ENCODE measurements around the gene ITPR1. TPM values are rescaled to one million over a fixed set of nuclear protein-coding genes. Genes with fewer than 3 reads are reported as not detected.

Gene ITPR1
- total RNA-seq, 1 donor: 16.4 TPM

- TF ChIP-seq CTCF (IDR thresholded peaks at IDR 0.05; ENCODE audit: insufficient read depth, low read depth, low read length): no peak
- no peak overlapping the region for H3K4me3 ChIP-seq (ENCODE audit: low read depth, low read length)
- no peak for DNase-seq (ENCODE audit: low read depth)
Observed at GRCh38 chr3:4686619-4687018, 193.5 kb downstream of the ITPR1 start.

GRCh38 chr3:4687167-4687566 is 194.0 kb downstream of the ITPR1 start:
- no peak overlapping the region for H3K4me3 ChIP-seq (ENCODE audit: low read depth, low read length)
- peak; percentile 65 for DNase-seq (ENCODE audit: low read depth)
- no peak for TF ChIP-seq CTCF (IDR thresholded peaks at IDR 0.05; ENCODE audit: insufficient read depth, low read depth, low read length)

- no peak for TF ChIP-seq CTCF (IDR thresholded peaks at IDR 0.05; ENCODE audit: insufficient read depth, low read depth, low read length)
- no peak for DNase-seq (ENCODE audit: low read depth)
- H3K4me3 ChIP-seq (ENCODE audit: low read depth, low read length): no peak overlapping the region
Observed at GRCh38 chr3:4687596-4687995, 194.4 kb downstream of the ITPR1 start.

- H3K4me3 ChIP-seq (ENCODE audit: low read depth, low read length): no peak overlapping the region
- no peak for TF ChIP-seq CTCF (IDR thresholded peaks at IDR 0.05; ENCODE audit: insufficient read depth, low read depth, low read length)
- DNase-seq (ENCODE audit: low read depth): peak; percentile 91
Observed at GRCh38 chr3:4688411-4688810, 195.3 kb downstream of the ITPR1 start.

DNA sequence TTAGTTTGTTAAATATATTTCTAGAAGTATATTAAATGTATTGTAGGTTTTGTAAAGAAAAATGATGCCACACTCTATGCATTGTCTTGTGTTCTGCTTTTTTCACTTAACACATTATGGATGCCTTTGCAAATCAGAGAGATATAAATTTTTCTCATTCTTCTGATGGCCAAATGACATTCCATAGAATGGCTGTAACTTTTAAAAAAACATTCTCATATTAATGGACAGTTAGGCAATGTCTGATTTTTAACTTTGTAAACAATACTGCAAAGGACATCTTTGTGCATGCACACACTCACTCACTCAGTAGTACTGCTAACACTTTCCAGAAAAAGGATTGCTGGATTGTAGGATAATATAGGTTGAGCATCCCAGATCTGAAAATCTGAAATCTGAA is 195.9 kb downstream of the ITPR1 start:
- no peak for DNase-seq (ENCODE audit: low read depth)
- H3K4me3 ChIP-seq (ENCODE audit: low read depth, low read length): no peak overlapping the region
- no peak for TF ChIP-seq CTCF (IDR thresholded peaks at IDR 0.05; ENCODE audit: insufficient read depth, low read depth, low read length)

- no peak for DNase-seq (ENCODE audit: low read depth)
- no peak for TF ChIP-seq CTCF (IDR thresholded peaks at IDR 0.05; ENCODE audit: insufficient read depth, low read depth, low read length)
- no peak overlapping the region for H3K4me3 ChIP-seq (ENCODE audit: low read depth, low read length)
Observed at GRCh38 chr3:4690277-4690676, 197.1 kb downstream of the ITPR1 start.

GRCh38 chr3:4693620-4694019 is 200.5 kb downstream of the ITPR1 start:
- no peak overlapping the region for H3K4me3 ChIP-seq (ENCODE audit: low read depth, low read length)
- no peak for DNase-seq (ENCODE audit: low read depth)
- no peak for TF ChIP-seq CTCF (IDR thresholded peaks at IDR 0.05; ENCODE audit: insufficient read depth, low read depth, low read length)

All from fibroblast of villous mesenchyme (primary cell).